Head of caudate nucleus (tissue), 42 donors: ENCODE results near the gene NOS1AP.
"Not testable (repeated sequence)": the region's sequence is repeated elsewhere in the genome, so short reads cannot be mapped to it uniquely, and the experiment has no call there.

Source experiments
- DNase-seq, 42 donors: peaks; one replicate each; pipeline versions ENCODE4 v3.0.0 to v3.0.0-alpha.2; 2020 to 2021; ENCODE audit warnings: mixed read lengths in 7 of 42
- intact Hi-C: fragments of 100-400 bp; cut with DNase I; formaldehyde crosslinking; loops from one replicate; pipeline ENCODE4 v1.15.0; 2022

NOS1AP gene

DNA sequence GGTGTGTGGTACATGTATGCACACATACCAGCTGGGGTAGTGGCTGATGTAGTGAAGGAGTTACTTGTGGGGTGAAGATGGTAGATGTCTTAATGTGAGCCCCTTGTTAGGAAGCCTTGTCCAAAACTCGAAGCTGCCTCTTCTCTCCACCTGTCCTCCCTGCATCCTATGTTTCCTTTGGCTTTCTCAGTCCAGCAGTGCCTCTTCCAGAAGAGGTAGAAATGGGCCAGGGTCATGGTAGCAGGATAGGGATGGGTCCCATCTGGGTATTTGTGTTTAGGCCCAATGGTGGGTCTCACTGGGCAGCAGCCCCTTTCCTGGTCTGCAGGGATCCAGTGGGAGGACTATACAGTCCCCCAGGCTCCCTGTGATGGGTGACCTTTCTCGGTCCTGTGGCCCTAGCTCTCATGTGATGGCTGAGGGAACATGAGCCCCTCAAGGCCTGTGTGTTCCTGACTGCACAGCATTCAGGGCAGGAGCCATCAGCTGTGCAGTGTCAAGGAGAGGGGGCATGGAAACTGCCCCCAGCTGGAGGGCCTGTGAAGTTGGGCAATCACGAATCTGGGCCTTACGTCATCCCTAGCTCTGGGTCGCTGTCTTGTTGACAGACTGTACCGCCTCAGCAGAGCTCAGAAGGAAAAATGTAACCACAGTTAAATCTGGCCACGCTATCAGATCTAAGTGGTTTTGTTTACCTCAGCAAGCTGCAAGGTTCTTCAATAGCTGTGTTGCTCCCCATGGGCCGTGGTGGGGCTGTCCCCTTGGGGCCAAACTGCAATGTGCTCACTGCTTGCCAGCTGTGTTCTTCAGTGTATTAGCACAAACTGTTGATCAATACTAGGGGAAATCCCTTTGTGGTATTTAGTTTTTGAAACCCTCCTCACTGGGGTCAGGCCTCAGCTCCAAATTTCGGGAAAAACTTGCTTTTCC lies 82.7 kb downstream of the NOS1AP start:
- DNase-seq, result no peak
- intact Hi-C loops, result no loop called here

DNA sequence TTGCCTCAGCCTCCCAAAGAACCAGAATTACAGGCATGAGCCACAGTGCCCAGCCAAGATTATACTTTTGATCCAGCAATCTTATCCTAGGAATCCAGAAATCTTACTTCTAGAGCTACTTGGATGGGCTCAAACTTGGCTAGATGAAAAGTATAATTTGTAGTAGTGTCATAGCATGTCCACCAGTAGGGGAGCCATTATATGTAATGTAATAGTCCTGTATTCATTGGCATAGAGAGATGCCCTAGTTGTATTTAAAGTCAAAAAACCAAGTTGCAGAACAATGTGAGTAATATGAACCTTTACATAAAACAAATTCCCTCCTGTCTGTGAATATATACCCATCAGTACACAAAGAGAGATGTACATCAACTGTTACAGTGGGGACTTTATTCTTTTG lies 83.9 kb downstream of the NOS1AP start:
- DNase-seq, result no peak
- intact Hi-C loops, result no loop called here

DNA sequence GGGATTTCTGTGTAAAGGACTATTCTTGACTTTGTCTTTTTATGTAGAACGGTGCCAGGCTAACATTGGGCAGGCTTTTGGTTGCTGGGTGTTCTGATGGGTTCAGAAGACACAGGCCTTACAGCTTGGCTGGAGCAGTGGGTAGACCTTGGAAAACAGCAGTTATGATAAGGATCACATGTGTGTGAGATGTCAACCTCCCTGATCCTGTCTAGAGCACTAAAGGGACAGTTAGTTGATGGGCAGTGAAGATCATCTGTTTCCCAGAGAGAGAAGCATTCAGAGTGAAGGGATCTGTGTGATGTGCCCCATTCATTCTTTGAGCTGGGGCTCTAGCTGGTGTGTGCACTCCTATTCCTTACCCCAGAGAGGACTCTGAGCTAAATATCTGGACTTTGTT lies 88.0 kb downstream of the NOS1AP start:
- DNase-seq, result no peak
- intact Hi-C loops, result no loop called here

GRCh38 chr1:162158624-162159271 lies 89.3 kb downstream of the NOS1AP start:
- no peak for DNase-seq
- intact Hi-C loops, result no loop called here

- no peak for DNase-seq
- intact Hi-C loops, result no loop called here
Observed at GRCh38 chr1:162159515-162159914, 90.0 kb downstream of the NOS1AP start.

DNA sequence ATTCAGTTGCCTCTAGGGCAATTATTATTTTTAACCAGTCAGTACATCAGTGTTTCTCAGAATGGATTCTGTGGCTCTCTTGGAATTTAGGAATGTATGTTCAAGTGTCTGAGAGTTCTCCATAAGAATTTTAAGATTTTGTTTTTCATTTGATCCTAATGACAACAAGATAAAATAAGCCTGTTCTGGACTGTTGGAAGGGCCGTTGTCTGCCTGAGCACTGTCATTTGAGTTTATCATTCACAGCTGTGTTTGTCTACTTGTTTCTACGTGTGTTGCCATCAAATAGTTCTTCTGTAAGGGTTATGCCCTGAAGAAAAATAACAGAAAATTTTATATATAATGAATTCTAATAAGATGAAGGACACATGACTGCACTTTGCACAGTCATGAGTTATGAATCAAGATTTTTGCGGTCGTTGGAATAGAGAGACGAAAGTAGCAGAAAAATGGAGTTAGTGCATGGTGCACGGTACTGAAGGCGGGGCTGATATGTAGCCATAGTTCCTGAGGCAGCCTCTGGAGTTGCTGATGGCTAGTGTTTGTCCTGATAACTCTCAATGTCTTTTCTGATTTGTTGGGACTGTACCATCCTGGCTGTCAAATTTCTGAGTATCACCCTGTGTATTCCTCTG lies 92.5 kb downstream of the NOS1AP start:
- intact Hi-C loops, result no loop called here
- no peak for DNase-seq

DNA sequence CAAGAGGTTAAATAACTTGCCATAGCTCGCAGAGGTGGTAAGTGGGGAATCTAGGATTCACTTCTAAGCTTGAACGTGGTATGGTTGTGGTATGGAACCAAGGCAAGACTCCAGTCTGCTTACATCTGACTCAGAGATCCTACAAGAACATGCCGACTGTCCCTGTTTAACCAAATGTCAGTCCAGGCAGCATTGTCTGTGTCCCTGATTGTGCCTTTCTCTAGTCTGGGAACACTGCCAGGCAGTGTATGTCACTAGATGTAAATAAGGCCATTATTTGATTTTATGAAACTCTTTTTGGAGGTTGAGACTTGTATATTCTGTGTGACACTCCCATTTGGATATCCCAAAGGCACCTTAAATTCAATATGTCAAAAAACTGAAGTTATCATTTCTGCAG lies 96.0 kb downstream of the NOS1AP start:
- intact Hi-C loops, result no loop called here
- DNase-seq, result peak in 3 of 42 donors; percentile 36 to 63 (median 41)

- no peak for DNase-seq
- intact Hi-C loops, result no loop called here
Observed at GRCh38 chr1:162166917-162167615, 97.6 kb downstream of the NOS1AP start.

GRCh38 chr1:162168261-162168660 lies 98.8 kb downstream of the NOS1AP start:
- DNase-seq, result peak in 15 of 42 donors; percentile 11 to 52 (median 18)
- intact Hi-C loops, result no loop called here

GRCh38 chr1:162169031-162169790 lies 99.7 kb downstream of the NOS1AP start:
- intact Hi-C loops, result no loop called here
- no peak for DNase-seq

DNA sequence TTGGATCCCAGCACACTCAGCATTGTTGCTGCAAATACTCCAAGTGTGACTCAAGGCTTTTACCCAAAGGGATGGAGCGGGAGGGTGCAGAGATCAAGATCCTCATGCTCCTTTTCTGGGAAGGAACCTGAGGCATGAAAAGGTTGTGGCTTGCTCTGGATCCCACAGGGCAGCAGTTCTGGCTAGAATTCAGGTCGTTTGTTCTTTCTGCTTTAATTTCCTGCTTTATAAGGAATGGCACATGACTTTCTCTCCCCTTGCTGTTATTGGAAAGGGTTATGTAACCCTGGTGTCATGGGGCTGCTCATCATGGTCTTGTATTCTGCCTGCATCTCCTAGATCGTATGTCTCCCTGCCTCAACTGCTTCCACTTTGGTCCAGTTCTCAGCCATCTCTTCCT lies 101.6 kb downstream of the NOS1AP start:
- intact Hi-C loops, result no loop called here
- DNase-seq, result no peak

DNA sequence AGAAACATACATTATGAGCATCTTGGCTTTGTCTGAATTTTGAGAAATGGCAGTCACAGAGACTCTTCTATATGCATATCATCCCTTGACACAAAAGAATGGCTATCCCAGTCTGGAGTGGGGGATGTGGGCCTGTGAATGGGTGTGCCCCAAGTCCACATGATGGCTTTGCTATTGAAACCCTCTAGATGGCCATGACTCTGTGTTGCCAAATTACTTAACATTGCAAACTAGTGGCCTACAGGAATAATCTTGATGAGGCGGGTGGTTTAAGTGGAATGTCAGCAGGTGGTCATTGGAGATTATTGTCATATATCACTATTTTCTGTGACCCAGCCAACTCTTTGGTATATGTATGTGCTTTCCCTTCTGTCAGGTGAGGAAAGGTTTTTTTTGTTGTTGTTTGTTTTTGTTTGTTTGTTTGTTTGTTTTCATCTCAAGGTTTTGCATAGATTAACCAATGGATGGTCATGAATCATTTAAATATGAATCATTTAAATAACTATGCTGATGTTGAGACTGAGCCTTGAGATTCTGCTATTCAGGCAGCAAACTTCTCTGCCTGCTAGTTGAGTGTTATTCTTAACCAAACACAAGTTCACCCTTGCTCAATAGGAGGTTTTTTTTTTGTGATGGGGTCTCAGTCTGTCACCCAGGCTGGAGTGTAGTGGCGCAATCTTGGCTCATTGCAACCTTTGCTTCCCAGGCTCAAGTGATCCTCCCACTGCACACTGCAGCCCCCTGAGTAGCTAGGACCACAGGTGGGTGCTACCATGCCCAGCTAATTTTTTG lies 103.0 kb downstream of the NOS1AP start:
- no peak for DNase-seq

DNA sequence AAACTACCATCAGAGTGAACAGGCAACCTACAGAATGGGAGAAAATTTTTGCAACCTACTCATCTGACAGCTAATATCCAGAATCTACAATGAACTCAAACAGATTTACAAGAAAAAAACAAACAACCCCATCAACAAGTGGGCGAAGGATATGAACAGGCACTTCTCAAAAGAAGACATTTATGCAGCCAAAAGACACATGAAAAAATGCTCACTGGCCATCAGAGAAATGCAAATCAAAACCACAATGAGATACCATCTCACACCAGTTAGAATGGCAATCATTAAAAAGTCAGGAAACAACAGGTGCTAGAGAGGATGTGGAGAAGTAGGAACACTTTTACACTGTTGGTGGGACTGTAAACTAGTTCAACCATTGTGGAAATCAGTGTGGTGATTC lies 104.1 kb downstream of the NOS1AP start:
- DNase-seq, intact Hi-C loops: not testable (repeated sequence)

More for the DNA sequence above, 103.0 kb downstream of the NOS1AP start:
- intact Hi-C loops, result no loop called here

GRCh38 chr1:162174027-162174426 lies 104.5 kb downstream of the NOS1AP start:
- DNase-seq, intact Hi-C loops: not testable (repeated sequence)

DNA sequence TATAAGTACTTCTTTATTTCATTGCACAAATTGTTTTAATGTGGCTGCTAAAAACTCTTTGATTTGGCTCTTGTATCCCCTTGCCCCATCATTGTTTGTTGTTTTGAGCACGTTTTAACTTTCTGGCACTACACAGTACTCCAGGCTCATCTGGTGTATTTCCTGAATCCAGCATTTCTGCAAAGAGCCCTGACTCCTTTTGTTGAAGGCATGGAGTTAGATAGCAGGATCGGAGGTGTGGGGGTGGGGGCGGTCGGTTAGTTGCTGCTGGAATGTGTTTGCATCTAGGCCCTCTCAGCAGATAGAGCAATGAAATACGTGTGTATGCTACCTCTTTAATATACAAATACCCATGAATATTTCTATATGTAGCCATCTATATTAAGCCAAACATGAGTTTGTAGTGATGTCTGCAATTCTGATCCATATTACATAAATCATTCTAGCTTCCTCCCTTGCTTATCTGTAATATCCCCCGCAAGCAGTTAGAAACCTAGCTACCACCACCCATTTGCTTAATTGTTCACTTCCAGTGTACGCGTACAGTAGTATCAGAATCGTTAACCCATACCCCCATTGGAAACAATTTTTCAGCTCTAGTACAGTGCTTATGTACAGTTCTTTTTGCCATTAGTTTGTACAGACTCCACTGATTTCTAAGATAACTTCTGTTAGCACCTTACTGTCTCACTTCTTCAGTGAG lies 106.0 kb downstream of the NOS1AP start:
- intact Hi-C loops, result no loop called here
- no peak for DNase-seq

DNA sequence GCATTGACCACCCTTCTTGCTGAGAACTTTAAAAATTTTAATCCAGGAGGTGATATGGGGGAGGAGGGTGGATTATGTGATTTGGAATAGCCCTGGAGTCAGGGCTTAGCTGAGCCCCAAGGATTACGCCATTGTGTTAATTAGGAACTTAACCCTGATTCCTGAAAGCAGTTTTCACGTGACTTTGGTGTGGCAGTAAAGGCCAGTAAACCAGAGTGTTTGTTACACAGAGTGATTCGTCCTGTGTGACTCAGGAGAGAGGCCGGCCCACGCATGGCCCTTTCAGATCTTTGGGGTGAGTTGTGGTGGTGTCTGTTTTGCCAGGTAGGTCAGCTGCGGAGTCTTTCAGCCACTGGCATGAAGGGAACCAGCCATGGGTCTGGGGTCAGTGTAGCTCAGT lies 107.6 kb downstream of the NOS1AP start:
- DNase-seq, result no peak
- intact Hi-C loops, result no loop called here

DNA sequence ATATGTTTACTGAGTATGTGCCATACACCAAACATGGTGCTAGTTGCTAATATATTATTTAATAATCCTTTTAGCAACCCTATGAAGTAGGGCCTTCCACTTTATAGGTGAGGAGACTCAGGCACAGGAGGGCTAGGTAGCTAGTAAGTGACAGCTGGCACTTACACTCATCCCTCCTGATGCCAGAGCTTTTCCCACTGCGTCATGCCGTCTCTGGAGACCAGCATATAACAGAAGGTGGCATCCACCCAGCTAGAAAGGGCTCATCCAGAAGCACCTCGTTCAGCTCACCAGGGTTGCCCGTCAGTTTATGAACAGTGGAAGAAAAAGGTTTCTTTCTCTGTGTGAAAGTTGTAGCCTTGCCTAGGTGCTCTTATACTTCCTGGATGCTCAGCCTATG lies 108.9 kb downstream of the NOS1AP start:
- DNase-seq, result no peak
- intact Hi-C loops, result no loop called here
